Central memory CD8-positive, alpha-beta T cell (primary cell): ENCODE measurements around the gene TACC2.
"Not testable (repeated sequence)": the region's sequence is repeated elsewhere in the genome, so short reads cannot be mapped to it uniquely, and the experiment has no call there.

ENCODE experiments used
- ATAC-seq: fragments of 150-1000 bp; cut with Tn5 transposase; replicated peaks from 2 replicates; pipeline ENCODE4 v1.10.0; 2022; ENCODE audit warnings: mild to moderate bottlenecking, moderate FRiP score, moderate number of reproducible peaks; ENCODE audit not compliant: poor library complexity, severe bottlenecking; ENCODE audit errors: extremely low read depth
- DNase-seq, 2 donors: peaks; one replicate each; pipeline ENCODE4 v3.0.0; 2021; ENCODE audit warnings: low spot score in 2 of 2
- H3K27ac Mint-ChIP-seq: one replicate; pipeline ENCODE4 v1.8.0; 2022; ENCODE audit warnings: low read depth, mild to moderate bottlenecking, moderate library complexity, mixed read lengths
- H3K27me3 Mint-ChIP-seq: one replicate; pipeline ENCODE4 v1.8.0; 2022; ENCODE audit warnings: mixed read lengths
- H3K36me3 Mint-ChIP-seq: one replicate; pipeline ENCODE4 v1.8.0; 2022; ENCODE audit warnings: mild to moderate bottlenecking, moderate library complexity, mixed read lengths; ENCODE audit not compliant: insufficient read depth
- H3K4me1 Mint-ChIP-seq: one replicate; pipeline ENCODE4 v1.8.0; 2022; ENCODE audit warnings: mixed read lengths
- H3K4me3 Mint-ChIP-seq: one replicate; pipeline ENCODE4 v1.8.0; 2022; ENCODE audit warnings: mild to moderate bottlenecking, moderate library complexity, mixed read lengths
- H3K9me3 Mint-ChIP-seq: one replicate; pipeline ENCODE4 v1.8.0; 2022; ENCODE audit warnings: mixed read lengths

Gene TACC2

GRCh38 chr10:122190176-122190943 lies 201.4 kb downstream of the TACC2 start:
- Mint-ChIP-seq H3K27ac (no peak overlapping the region), H3K27me3 (peaks cover 12% of the 10 kb centered on the region), H3K36me3 (no peaks in the 10 kb centered on the region), H3K9me3 (no peaks in the 10 kb centered on the region), H3K4me3 (no peak overlapping the region), H3K4me1 (no peaks in the 10 kb centered on the region)
- no peak for DNase-seq
- no peak for ATAC-seq

GRCh38 chr10:122191936-122192541 lies 203.1 kb downstream of the TACC2 start:
- H3K36me3 Mint-ChIP-seq = no peaks in the 10 kb centered on the region
- peaks cover 12% of the 10 kb centered on the region for H3K27me3 Mint-ChIP-seq
- no peak overlapping the region for H3K27ac Mint-ChIP-seq
- ATAC-seq (no peak), DNase-seq (no peak)
- no peak overlapping the region for H3K4me3 Mint-ChIP-seq
- H3K9me3 Mint-ChIP-seq = no peaks in the 10 kb centered on the region
- H3K4me1 Mint-ChIP-seq = no peaks in the 10 kb centered on the region

GRCh38 chr10:122194251-122194650 lies 205.3 kb downstream of the TACC2 start:
- ATAC-seq = no peak
- Mint-ChIP-seq H3K4me3 (no peak overlapping the region), H3K4me1 (no peaks in the 10 kb centered on the region), H3K27ac (no peak overlapping the region), H3K9me3 (no peaks in the 10 kb centered on the region), H3K36me3 (no peaks in the 10 kb centered on the region), H3K27me3 (peaks cover 12% of the 10 kb centered on the region)
- DNase-seq = no peak

- Mint-ChIP-seq H3K27ac (no peak overlapping the region), H3K4me1 (no peaks in the 10 kb centered on the region), H3K27me3 (peaks cover 12% of the 10 kb centered on the region), H3K36me3 (no peaks in the 10 kb centered on the region), H3K9me3 (no peaks in the 10 kb centered on the region), H3K4me3 (no peak overlapping the region)
- no peak for DNase-seq
- ATAC-seq = no peak
Observed at GRCh38 chr10:122196218-122196617, 207.3 kb downstream of the TACC2 start.

GRCh38 chr10:122197611-122198222 lies 208.8 kb downstream of the TACC2 start:
- no peak overlapping the region for H3K4me3 Mint-ChIP-seq
- H3K9me3 Mint-ChIP-seq = no peaks in the 10 kb centered on the region
- no peak overlapping the region for H3K27ac Mint-ChIP-seq
- peaks cover 12% of the 10 kb centered on the region for H3K27me3 Mint-ChIP-seq
- DNase-seq = no peak
- H3K36me3 Mint-ChIP-seq = no peaks in the 10 kb centered on the region
- ATAC-seq = no peak
- H3K4me1 Mint-ChIP-seq = no peaks in the 10 kb centered on the region

- Mint-ChIP-seq H3K4me1 (no peaks in the 10 kb centered on the region), H3K27me3 (peaks cover 6% of the 10 kb centered on the region), H3K27ac (no peak overlapping the region), H3K9me3 (no peaks in the 10 kb centered on the region), H3K36me3 (no peaks in the 10 kb centered on the region), H3K4me3 (no peak overlapping the region)
- DNase-seq (no peak), ATAC-seq (no peak)
Observed at GRCh38 chr10:122198631-122199030, 209.7 kb downstream of the TACC2 start.

GRCh38 chr10:122199070-122199469 lies 210.1 kb downstream of the TACC2 start:
- peaks cover 2% of the 10 kb centered on the region for H3K27me3 Mint-ChIP-seq
- no peak overlapping the region for H3K4me3 Mint-ChIP-seq
- DNase-seq = no peak
- no peaks in the 10 kb centered on the region for H3K36me3 Mint-ChIP-seq
- no peak for ATAC-seq
- no peaks in the 10 kb centered on the region for H3K9me3 Mint-ChIP-seq
- H3K27ac Mint-ChIP-seq = no peak overlapping the region
- no peaks in the 10 kb centered on the region for H3K4me1 Mint-ChIP-seq

GRCh38 chr10:122199689-122200088 lies 210.7 kb downstream of the TACC2 start:
- Mint-ChIP-seq H3K4me3 (no peak overlapping the region), H3K4me1 (no peaks in the 10 kb centered on the region), H3K36me3 (no peaks in the 10 kb centered on the region), H3K9me3 (no peaks in the 10 kb centered on the region), H3K27ac (no peak overlapping the region), H3K27me3 (no peaks in the 10 kb centered on the region)
- DNase-seq (no peak), ATAC-seq (no peak)

GRCh38 chr10:122201401-122201800 lies 212.4 kb downstream of the TACC2 start:
- ATAC-seq (no peak), DNase-seq (no peak)
- H3K27ac Mint-ChIP-seq = no peak overlapping the region
- no peak overlapping the region for H3K4me3 Mint-ChIP-seq
- no peaks in the 10 kb centered on the region for H3K4me1 Mint-ChIP-seq
- no peaks in the 10 kb centered on the region for H3K27me3 Mint-ChIP-seq
- H3K9me3 Mint-ChIP-seq = no peaks in the 10 kb centered on the region
- H3K36me3 Mint-ChIP-seq = no peaks in the 10 kb centered on the region

GRCh38 chr10:122203180-122203579 lies 214.2 kb downstream of the TACC2 start:
- H3K27me3 Mint-ChIP-seq, DNase-seq, H3K4me1 Mint-ChIP-seq, H3K36me3 Mint-ChIP-seq, H3K27ac Mint-ChIP-seq, ATAC-seq, H3K4me3 Mint-ChIP-seq, H3K9me3 Mint-ChIP-seq: not testable (repeated sequence)

- H3K4me1 Mint-ChIP-seq = no peaks in the 10 kb centered on the region
- no peak overlapping the region for H3K27ac Mint-ChIP-seq
- no peaks in the 10 kb centered on the region for H3K9me3 Mint-ChIP-seq
- H3K36me3 Mint-ChIP-seq = no peaks in the 10 kb centered on the region
- H3K4me3 Mint-ChIP-seq = no peak overlapping the region
- DNase-seq (no peak), ATAC-seq (no peak)
- H3K27me3 Mint-ChIP-seq = peaks cover 25% of the 10 kb centered on the region
Observed at GRCh38 chr10:122204691-122205489, 215.9 kb downstream of the TACC2 start.

GRCh38 chr10:122206471-122207065 lies 217.6 kb downstream of the TACC2 start:
- ATAC-seq = no peak
- H3K9me3 Mint-ChIP-seq = no peaks in the 10 kb centered on the region
- DNase-seq = no peak

More at GRCh38 chr10:122206471-122207065, 217.6 kb downstream of the TACC2 start:
- H3K4me3 Mint-ChIP-seq = no peak overlapping the region
- H3K4me1 Mint-ChIP-seq = no peaks in the 10 kb centered on the region
- H3K27ac Mint-ChIP-seq = no peak overlapping the region
- no peaks in the 10 kb centered on the region for H3K36me3 Mint-ChIP-seq
- H3K27me3 Mint-ChIP-seq = peaks cover 41% of the 10 kb centered on the region
